ENCODE results near the gene NEK10.
"Not testable (repeated sequence)": the region's sequence is repeated elsewhere in the genome, so short reads cannot be mapped to it uniquely, and the experiment has no call there.

NEK10 gene

GRCh38 chr3:27307566-27307965, 61.6 kb downstream of the NEK10 start:
- Histone ChIP-seq H3K27ac (ENCODE audit: low read length) (no peak overlapping the region), H3K27me3 (replicated peaks; ENCODE audit: insufficient read depth, low read length) (no peaks in the 10 kb centered on the region), H2AFZ (ENCODE audit: low read length) (no peak overlapping the region), H3F3A (ENCODE audit: insufficient read depth, low read length) (no peaks in the 10 kb centered on the region), H3K4me3 (ENCODE audit: low read length) (no peak overlapping the region), H3K4me1 (ENCODE audit: low read length) (no peaks in the 10 kb centered on the region), H3K9me3 (replicated peaks; ENCODE audit: insufficient read depth, low read length) (no peaks in the 10 kb centered on the region), H3K4me2 (ENCODE audit: low read depth, low read length) (no peak overlapping the region), H3K79me2 (ENCODE audit: low read length) (no peaks in the 10 kb centered on the region), H4K20me1 (ENCODE audit: insufficient read depth, low read length) (no peaks in the 10 kb centered on the region), H3K9ac (ENCODE audit: low read length) (no peak overlapping the region), H3K9me2 (replicated peaks; ENCODE audit: insufficient read depth, low read length) (no peaks in the 10 kb centered on the region), H3K36me3 (replicated peaks; ENCODE audit: insufficient read depth, low read length) (no peaks in the 10 kb centered on the region)
- TF ChIP-seq EZH2 (optimal IDR thresholded peaks at IDR 0.05; ENCODE audit: low read depth, low read length) (no peak), EZH2phosphoT487 (IDR thresholded peaks at IDR 0.05; ENCODE audit: low read length) (no peak), CTCF (IDR thresholded peaks at IDR 0.05; ENCODE audit: low read length) (no peak)
- DNase-seq: no peak

GRCh38 chr3:27302891-27303290, 66.3 kb downstream of the NEK10 start:
- no peak overlapping the region for H3K27ac ChIP-seq (ENCODE audit: low read length)
- H4K20me1 ChIP-seq (ENCODE audit: insufficient read depth, low read length): no peaks in the 10 kb centered on the region
- DNase-seq: no peak

GRCh38 chr3:27298981-27299380, 70.2 kb downstream of the NEK10 start:
- H3K36me3 ChIP-seq (replicated peaks; ENCODE audit: insufficient read depth, low read length); H3F3A ChIP-seq (ENCODE audit: insufficient read depth, low read length); H2AFZ ChIP-seq (ENCODE audit: low read length); H3K27me3 ChIP-seq (replicated peaks; ENCODE audit: insufficient read depth, low read length); DNase-seq; H3K4me1 ChIP-seq (ENCODE audit: low read length); H3K4me2 ChIP-seq (ENCODE audit: low read depth, low read length); H3K9me3 ChIP-seq (replicated peaks; ENCODE audit: insufficient read depth, low read length); H3K9me2 ChIP-seq (replicated peaks; ENCODE audit: insufficient read depth, low read length); H3K4me3 ChIP-seq (ENCODE audit: low read length); H3K79me2 ChIP-seq (ENCODE audit: low read length); H3K9ac ChIP-seq (ENCODE audit: low read length); H3K27ac ChIP-seq (ENCODE audit: low read length); H4K20me1 ChIP-seq (ENCODE audit: insufficient read depth, low read length): not testable (repeated sequence)

More at GRCh38 chr3:27302891-27303290, 66.3 kb downstream of the NEK10 start:
- H3K27me3 ChIP-seq (replicated peaks; ENCODE audit: insufficient read depth, low read length): no peaks in the 10 kb centered on the region
- no peaks in the 10 kb centered on the region for H3K9me3 ChIP-seq (replicated peaks; ENCODE audit: insufficient read depth, low read length)
- no peaks in the 10 kb centered on the region for H3K9me2 ChIP-seq (replicated peaks; ENCODE audit: insufficient read depth, low read length)
- H2AFZ ChIP-seq (ENCODE audit: low read length): no peak overlapping the region
- H3F3A ChIP-seq (ENCODE audit: insufficient read depth, low read length): no peaks in the 10 kb centered on the region
- H3K9ac ChIP-seq (ENCODE audit: low read length): no peak overlapping the region
- no peak overlapping the region for H3K4me3 ChIP-seq (ENCODE audit: low read length)
- TF ChIP-seq EZH2 (optimal IDR thresholded peaks at IDR 0.05; ENCODE audit: low read depth, low read length) (no peak), EZH2phosphoT487 (IDR thresholded peaks at IDR 0.05; ENCODE audit: low read length) (no peak), CTCF (IDR thresholded peaks at IDR 0.05; ENCODE audit: low read length) (no peak)
- H3K79me2 ChIP-seq (ENCODE audit: low read length): no peaks in the 10 kb centered on the region
- no peaks in the 10 kb centered on the region for H3K4me1 ChIP-seq (ENCODE audit: low read length)
- no peak overlapping the region for H3K4me2 ChIP-seq (ENCODE audit: low read depth, low read length)
- no peaks in the 10 kb centered on the region for H3K36me3 ChIP-seq (replicated peaks; ENCODE audit: insufficient read depth, low read length)

GRCh38 chr3:27293939-27294338, 75.2 kb downstream of the NEK10 start:
- Histone ChIP-seq H3K4me2 (ENCODE audit: low read depth, low read length) (no peak overlapping the region), H4K20me1 (ENCODE audit: insufficient read depth, low read length) (no peaks in the 10 kb centered on the region), H3K9me3 (replicated peaks; ENCODE audit: insufficient read depth, low read length) (no peaks in the 10 kb centered on the region), H3K4me3 (ENCODE audit: low read length) (no peak overlapping the region), H3K9me2 (replicated peaks; ENCODE audit: insufficient read depth, low read length) (no peaks in the 10 kb centered on the region), H3F3A (ENCODE audit: insufficient read depth, low read length) (no peaks in the 10 kb centered on the region), H3K27me3 (replicated peaks; ENCODE audit: insufficient read depth, low read length) (no peaks in the 10 kb centered on the region), H3K79me2 (ENCODE audit: low read length) (no peaks in the 10 kb centered on the region), H3K27ac (ENCODE audit: low read length) (no peak overlapping the region), H3K4me1 (ENCODE audit: low read length) (no peaks in the 10 kb centered on the region), H2AFZ (ENCODE audit: low read length) (no peak overlapping the region), H3K36me3 (replicated peaks; ENCODE audit: insufficient read depth, low read length) (no peaks in the 10 kb centered on the region), H3K9ac (ENCODE audit: low read length) (no peak overlapping the region)
- no peak for DNase-seq
- TF ChIP-seq EZH2 (optimal IDR thresholded peaks at IDR 0.05; ENCODE audit: low read depth, low read length) (no peak), CTCF (IDR thresholded peaks at IDR 0.05; ENCODE audit: low read length) (no peak), EZH2phosphoT487 (IDR thresholded peaks at IDR 0.05; ENCODE audit: low read length) (no peak)

All from MM.1S (cell line).